Sciatic nerve (tissue), 2 donors: ENCODE measurements around the gene MTUS2. TPM values are rescaled to one million over a fixed set of nuclear protein-coding genes. Genes with fewer than 3 reads are reported as not detected.

Source experiments
- ATAC-seq: fragments of 200-7000 bp; cut with Tn5 transposase; one replicate; pipeline ENCODE4 v1.9.1; 2020; ENCODE audit warnings: mild to moderate bottlenecking, moderate library complexity
- DNase-seq: peaks from one replicate; pipeline ENCODE4 v3.0.0-alpha.2; 2020; ENCODE audit warnings: low spot score
- intact Hi-C: fragments of 100-400 bp; cut with DNase I; formaldehyde crosslinking; loops from one replicate; pipeline ENCODE4 v1.14.2; 2022
- total RNA-seq: library from RNA; stranded (reverse); fragmentation: NEBNext Ultra II Directional; extraction: Animal tissue kit (Norgen Biotek cat#: 25700); gene quantifications from one replicate; pipeline ENCODE4 v1.2.1, GENCODE V29; 2021
- donor health status: DM: no; HTN: no; CAD: no.
- donor health status: DM: no; HTN: no; CAD: no.

MTUS2 gene
- not detected for total RNA-seq

GRCh38 chr13:28820099-28821051 is at the start of gene MTUS2:
MTUS2 (plus strand) TSS chr13:28820339.
- no peak for DNase-seq
- intact Hi-C loops = no loop called here
- no peak for ATAC-seq

GRCh38 chr13:28778308-28779215 is 41.6 kb upstream of the MTUS2 start:
- ATAC-seq = peak; percentile 17
- no peak for DNase-seq
- intact Hi-C loops = no loop called here

GRCh38 chr13:28792992-28793391 is 27.1 kb upstream of the MTUS2 start:
- ATAC-seq (no peak), DNase-seq (no peak)
- intact Hi-C loops = no loop called here

GRCh38 chr13:28794396-28794795 is 25.7 kb upstream of the MTUS2 start:
- intact Hi-C loops = no loop called here
- no peak for ATAC-seq
- no peak for DNase-seq

GRCh38 chr13:28796938-28797257 is 23.2 kb upstream of the MTUS2 start:
- intact Hi-C loops = no loop called here
- DNase-seq = no peak
- no peak for ATAC-seq

- intact Hi-C loops = no loop called here
- ATAC-seq = no peak
- DNase-seq = no peak
Measured at GRCh38 chr13:28805193-28805819, 14.8 kb upstream of the MTUS2 start.

- ATAC-seq (no peak), DNase-seq (no peak)
- intact Hi-C loops = no loop called here
Measured at GRCh38 chr13:28817204-28817603, 2.9 kb upstream of the MTUS2 start.

- ATAC-seq = no peak
Measured at GRCh38 chr13:28819046-28819730, 951 bp upstream of the MTUS2 start.

GRCh38 chr13:28819735-28820098 is 422 bp upstream of the MTUS2 start:
- intact Hi-C loops = no loop called here
- no peak for ATAC-seq
- no peak for DNase-seq

More at GRCh38 chr13:28819046-28819730, 951 bp upstream of the MTUS2 start:
- intact Hi-C loops = no loop called here
- DNase-seq = no peak

GRCh38 chr13:28822151-28822550 is 2.0 kb downstream of the MTUS2 start:
- no peak for DNase-seq
- intact Hi-C loops = no loop called here
- ATAC-seq = no peak

- DNase-seq (no peak), ATAC-seq (no peak)
- intact Hi-C loops = no loop called here
Measured at GRCh38 chr13:28822801-28823200, 2.7 kb downstream of the MTUS2 start.

- intact Hi-C loops = no loop called here
- ATAC-seq (no peak), DNase-seq (no peak)
Measured at GRCh38 chr13:28825379-28825778, 5.2 kb downstream of the MTUS2 start.

GRCh38 chr13:28826368-28826767 is 6.2 kb downstream of the MTUS2 start:
- ATAC-seq = no peak
- DNase-seq = no peak
- intact Hi-C loops = no loop called here

- ATAC-seq (no peak), DNase-seq (no peak)
- intact Hi-C loops = no loop called here
Measured at GRCh38 chr13:28830580-28830979, 10.4 kb downstream of the MTUS2 start.

GRCh38 chr13:28831117-28831516 is 11.0 kb downstream of the MTUS2 start:
- no peak for ATAC-seq
- intact Hi-C loops = no loop called here
- no peak for DNase-seq

- DNase-seq (no peak), ATAC-seq (no peak)
- intact Hi-C loops = no loop called here
Measured at GRCh38 chr13:28837111-28837510, 17.0 kb downstream of the MTUS2 start.

GRCh38 chr13:28843639-28844038 is 23.5 kb downstream of the MTUS2 start:
- ATAC-seq = no peak
- intact Hi-C loops = no loop called here
- DNase-seq = no peak

- DNase-seq = no peak
- ATAC-seq = no peak
- intact Hi-C loops = no loop called here
Measured at GRCh38 chr13:28849441-28849840, 29.3 kb downstream of the MTUS2 start.

GRCh38 chr13:28850226-28850625 is 30.1 kb downstream of the MTUS2 start:
- ATAC-seq = no peak
- no peak for DNase-seq
- intact Hi-C loops = no loop called here
